ENCODE measurements around the gene DDX39A.
"Not testable (repeated sequence)": the region's sequence is repeated elsewhere in the genome, so short reads cannot be mapped to it uniquely, and the experiment has no call there.

DDX39A gene

DNA sequence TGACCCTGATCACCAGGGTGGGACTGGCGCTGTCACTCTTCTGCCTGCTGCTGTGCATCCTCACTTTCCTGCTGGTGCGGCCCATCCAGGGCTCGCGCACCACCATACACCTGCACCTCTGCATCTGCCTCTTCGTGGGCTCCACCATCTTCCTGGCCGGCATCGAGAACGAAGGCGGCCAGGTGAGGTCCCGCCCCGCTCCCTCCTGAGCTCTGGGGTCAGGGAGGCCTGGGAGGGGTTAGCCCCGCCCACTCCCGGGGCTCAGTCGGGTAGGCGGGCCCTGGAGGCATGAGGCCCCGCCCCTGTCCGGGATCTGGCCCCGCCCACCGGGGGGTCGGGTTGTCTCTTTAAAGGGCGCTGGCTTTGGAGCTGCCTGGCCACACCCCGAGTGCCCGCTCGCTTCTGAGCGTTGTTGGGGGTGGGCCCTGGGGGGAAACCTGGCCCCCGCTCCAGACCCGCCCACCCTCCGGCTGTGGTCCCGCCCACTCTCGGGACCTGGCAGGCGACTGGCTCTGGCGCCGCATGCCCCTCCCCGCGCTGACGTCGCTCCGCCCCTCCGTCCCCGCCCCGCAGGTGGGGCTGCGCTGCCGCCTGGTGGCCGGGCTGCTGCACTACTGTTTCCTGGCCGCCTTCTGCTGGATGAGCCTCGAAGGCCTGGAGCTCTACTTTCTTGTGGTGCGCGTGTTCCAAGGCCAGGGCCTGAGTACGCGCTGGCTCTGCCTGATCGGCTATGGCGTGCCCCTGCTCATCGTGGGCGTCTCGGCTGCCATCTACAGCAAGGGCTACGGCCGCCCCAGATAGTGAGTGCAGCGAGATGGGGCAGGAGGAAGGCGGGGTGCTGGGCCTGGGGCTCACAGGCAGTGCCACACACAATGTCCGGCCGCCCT lies 13.1 kb downstream of the DDX39A start:
- Histone ChIP-seq H3K27me3 (ENCODE audit: insufficient read depth, low read length) (no peaks in the 10 kb centered on the region), H3K4me3 (ENCODE audit: low read length) (peak overlapping the region; percentile 68), H3K36me3 (ENCODE audit: insufficient read depth, low read depth, low read length) (peaks cover 43% of the 10 kb centered on the region), H3K9me3 (ENCODE audit: insufficient read depth, low read depth, low read length) (no peaks in the 10 kb centered on the region; the same call in 1 of the 2 replicates), H3K27ac (ENCODE audit: low read length) (peak overlapping the region; percentile 68), H3K4me1 (ENCODE audit: insufficient read depth, low read length) (no peaks in the 10 kb centered on the region), H3K9ac (ENCODE audit: low read depth, low read length) (peak overlapping the region; percentile 81; the same call in 1 of the 2 replicates)

DNA sequence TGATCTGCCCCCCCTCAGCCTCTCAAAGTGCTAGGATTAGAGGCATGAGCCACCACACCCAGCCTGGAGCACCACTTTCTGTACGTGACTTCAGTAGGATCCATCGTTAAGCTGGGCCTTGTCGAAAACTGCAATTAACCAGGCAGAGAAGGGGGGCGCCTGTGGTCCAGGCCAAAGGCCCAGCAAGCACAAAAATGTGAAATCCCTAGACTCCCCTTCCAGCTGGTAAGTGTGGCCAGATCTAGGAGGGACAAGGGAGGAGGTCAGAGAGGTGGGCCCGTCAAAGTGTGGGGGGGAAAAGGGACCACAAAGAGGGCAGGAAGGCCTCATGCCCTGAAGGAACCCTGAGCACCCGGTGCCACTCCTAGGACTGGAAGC lies 13.8 kb downstream of the DDX39A start:
- H3K4me1 ChIP-seq (ENCODE audit: insufficient read depth, low read length) = no peaks in the 10 kb centered on the region
- peak overlapping the region; percentile 81; the same call in 1 of the 2 replicates for H3K9ac ChIP-seq (ENCODE audit: low read depth, low read length)
- no peaks in the 10 kb centered on the region for H3K9me3 ChIP-seq (ENCODE audit: insufficient read depth, low read depth, low read length)
- H3K36me3 ChIP-seq (ENCODE audit: insufficient read depth, low read depth, low read length) = peaks cover 37% of the 10 kb centered on the region
- no peaks in the 10 kb centered on the region for H3K27me3 ChIP-seq (ENCODE audit: insufficient read depth, low read length)
- H3K27ac ChIP-seq (ENCODE audit: low read length) = peak overlapping the region; percentile 68
- peak overlapping the region; percentile 68 for H3K4me3 ChIP-seq (ENCODE audit: low read length)

DNA sequence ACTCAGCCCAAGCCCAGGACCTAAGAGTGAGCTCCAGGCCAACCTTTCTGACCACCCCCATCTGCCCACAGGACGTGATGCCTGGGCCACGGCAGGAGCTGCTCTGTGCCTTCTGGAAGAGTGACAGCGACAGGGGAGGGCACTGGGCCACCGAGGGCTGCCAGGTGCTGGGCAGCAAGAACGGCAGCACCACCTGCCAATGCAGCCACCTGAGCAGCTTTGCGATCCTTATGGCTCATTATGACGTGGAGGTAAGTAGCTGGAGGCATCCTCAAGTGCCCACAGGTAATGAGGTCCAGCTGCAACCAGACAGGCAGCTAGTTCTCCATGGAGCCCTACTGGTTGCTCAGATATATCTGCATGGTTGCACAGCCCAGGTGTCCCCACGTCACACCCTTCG lies 14.8 kb downstream of the DDX39A start:
- no peak overlapping the region for H3K9ac ChIP-seq (ENCODE audit: low read depth, low read length)
- H3K4me1 ChIP-seq (ENCODE audit: insufficient read depth, low read length) = no peaks in the 10 kb centered on the region
- H3K4me3 ChIP-seq (ENCODE audit: low read length) = no peak overlapping the region
- no peaks in the 10 kb centered on the region for H3K9me3 ChIP-seq (ENCODE audit: insufficient read depth, low read depth, low read length)
- H3K27me3 ChIP-seq (ENCODE audit: insufficient read depth, low read length) = no peaks in the 10 kb centered on the region
- H3K27ac ChIP-seq (ENCODE audit: low read length) = no peak overlapping the region
- peaks cover 27% of the 10 kb centered on the region for H3K36me3 ChIP-seq (ENCODE audit: insufficient read depth, low read depth, low read length)

DNA sequence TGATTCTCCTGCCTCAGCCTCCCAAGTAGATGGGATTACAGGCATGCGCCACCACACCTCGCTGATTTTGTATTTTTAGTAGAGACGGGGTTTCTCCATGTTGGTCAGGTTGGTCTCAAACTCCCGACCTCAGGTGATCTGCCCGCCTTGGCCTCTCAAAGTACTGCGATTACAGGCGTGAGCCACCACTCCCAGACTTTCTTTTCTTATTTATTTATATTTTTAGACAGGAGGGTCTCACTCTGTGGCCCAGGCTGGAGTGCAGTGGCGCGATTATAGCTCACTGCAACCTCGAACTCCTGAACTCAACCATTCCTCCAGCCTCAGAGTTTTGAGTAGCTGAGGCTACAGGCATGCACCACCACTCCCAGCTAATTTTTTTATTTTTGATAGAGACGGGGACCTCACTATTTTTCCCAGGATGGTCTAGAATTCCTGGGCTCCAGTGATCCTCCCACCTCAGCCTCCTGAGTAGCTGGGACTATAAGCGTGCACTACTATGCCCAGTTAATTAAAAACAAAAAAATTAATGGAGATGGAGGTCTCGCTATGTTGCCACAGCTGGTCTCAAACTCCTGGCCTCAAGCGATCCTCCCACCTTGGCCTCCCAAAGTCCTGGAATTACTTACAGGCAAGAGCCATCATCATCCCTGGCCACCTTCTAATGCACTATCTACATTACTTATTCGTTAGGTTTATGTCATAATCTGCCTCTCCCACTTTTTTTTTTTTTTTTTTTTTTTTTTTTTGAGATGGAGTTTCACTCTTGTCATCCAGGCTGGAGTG lies 15.8 kb downstream of the DDX39A start:
- H3K4me1 ChIP-seq (ENCODE audit: insufficient read depth, low read length); H3K27me3 ChIP-seq (ENCODE audit: insufficient read depth, low read length); H3K9ac ChIP-seq (ENCODE audit: low read depth, low read length); H3K4me3 ChIP-seq (ENCODE audit: low read length); H3K27ac ChIP-seq (ENCODE audit: low read length); H3K9me3 ChIP-seq (ENCODE audit: insufficient read depth, low read depth, low read length): not testable (repeated sequence)
- peaks cover 17% of the 10 kb centered on the region for H3K36me3 ChIP-seq (ENCODE audit: insufficient read depth, low read depth, low read length)

DNA sequence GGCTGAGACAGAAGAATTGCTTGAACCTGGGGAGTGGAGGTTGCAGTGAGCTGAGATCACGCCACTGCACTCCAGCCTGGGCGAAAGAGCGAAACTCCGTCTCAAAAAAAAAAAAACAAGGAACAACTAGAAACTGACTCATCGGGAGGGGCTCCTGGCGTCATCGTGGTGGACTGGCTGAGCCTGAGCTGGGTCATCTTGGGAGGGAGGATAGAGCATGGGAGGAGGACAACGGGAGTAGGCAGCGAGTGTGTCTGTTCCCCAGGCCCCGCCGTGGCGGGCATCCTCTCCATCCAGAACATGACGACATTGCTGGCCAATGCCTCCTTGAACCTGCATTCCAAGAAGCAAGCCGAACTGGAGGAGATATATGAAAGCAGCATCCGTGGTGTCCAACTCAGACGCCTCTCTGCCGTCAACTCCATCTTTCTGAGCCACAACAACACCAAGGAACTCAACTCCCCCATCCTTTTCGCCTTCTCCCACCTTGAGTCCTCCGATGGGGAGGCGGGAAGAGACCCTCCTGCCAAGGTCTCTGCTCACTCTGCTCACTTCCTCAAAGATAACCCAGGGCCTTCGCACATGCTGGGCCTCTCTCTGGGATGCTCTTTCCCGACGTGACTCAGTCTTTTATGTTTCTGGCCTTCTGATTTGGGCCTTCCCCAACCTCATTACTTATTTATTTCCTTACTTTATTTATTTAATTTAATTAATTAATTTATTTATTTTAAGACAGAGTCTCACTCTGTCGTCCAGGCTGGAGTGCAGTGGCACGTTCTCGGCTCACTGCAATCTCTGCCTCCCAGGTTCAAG lies 16.6 kb downstream of the DDX39A start:
- H3K4me3 ChIP-seq (ENCODE audit: low read length) = no peak overlapping the region
- no peak overlapping the region for H3K9ac ChIP-seq (ENCODE audit: low read depth, low read length)
- no peaks in the 10 kb centered on the region for H3K9me3 ChIP-seq (ENCODE audit: insufficient read depth, low read depth, low read length)
- no peaks in the 10 kb centered on the region for H3K4me1 ChIP-seq (ENCODE audit: insufficient read depth, low read length)
- H3K36me3 ChIP-seq (ENCODE audit: insufficient read depth, low read depth, low read length) = peaks cover 9% of the 10 kb centered on the region; the same call in 1 of the 2 replicates
- no peaks in the 10 kb centered on the region for H3K27me3 ChIP-seq (ENCODE audit: insufficient read depth, low read length)
- H3K27ac ChIP-seq (ENCODE audit: low read length) = no peak overlapping the region

DNA sequence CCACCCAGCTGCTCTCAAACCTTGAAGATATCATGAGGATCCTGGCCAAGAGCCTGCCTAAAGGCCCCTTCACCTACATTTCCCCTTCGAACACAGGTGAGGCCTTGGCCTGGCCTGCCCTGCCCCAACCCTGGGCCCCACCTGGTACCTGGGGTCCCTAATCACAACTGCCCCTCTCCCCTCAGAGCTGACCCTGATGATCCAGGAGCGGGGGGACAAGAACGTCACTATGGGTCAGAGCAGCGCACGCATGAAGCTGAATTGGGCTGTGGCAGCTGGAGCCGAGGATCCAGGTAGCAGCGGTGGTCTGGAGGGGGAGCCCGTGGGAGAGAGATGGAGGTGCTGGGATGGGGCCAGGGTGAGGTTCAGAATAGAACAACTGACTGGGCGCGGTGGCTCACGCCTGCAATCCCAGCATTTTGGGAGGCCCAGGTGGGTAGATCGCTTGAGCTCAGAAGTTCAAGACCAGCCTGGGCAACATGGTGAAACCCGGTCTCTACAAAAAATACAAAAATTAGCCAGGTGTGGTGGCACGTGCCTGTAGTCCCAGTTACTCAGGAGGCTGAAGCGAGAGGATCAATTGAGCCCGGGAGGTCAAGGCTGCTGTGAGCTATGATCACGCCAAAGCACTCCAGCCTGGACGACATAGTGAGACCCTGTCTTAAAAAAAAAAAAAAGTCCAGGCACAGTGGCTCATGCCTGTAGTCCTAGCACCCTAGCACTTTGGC lies 17.5 kb downstream of the DDX39A start:
- Histone ChIP-seq H3K36me3 (ENCODE audit: insufficient read depth, low read depth, low read length) (no peaks in the 10 kb centered on the region), H3K9me3 (ENCODE audit: insufficient read depth, low read depth, low read length) (no peaks in the 10 kb centered on the region), H3K27ac (ENCODE audit: low read length) (no peak overlapping the region), H3K4me3 (ENCODE audit: low read length) (no peak overlapping the region), H3K9ac (ENCODE audit: low read depth, low read length) (no peak overlapping the region), H3K4me1 (ENCODE audit: insufficient read depth, low read length) (no peaks in the 10 kb centered on the region), H3K27me3 (ENCODE audit: insufficient read depth, low read length) (no peaks in the 10 kb centered on the region)

DNA sequence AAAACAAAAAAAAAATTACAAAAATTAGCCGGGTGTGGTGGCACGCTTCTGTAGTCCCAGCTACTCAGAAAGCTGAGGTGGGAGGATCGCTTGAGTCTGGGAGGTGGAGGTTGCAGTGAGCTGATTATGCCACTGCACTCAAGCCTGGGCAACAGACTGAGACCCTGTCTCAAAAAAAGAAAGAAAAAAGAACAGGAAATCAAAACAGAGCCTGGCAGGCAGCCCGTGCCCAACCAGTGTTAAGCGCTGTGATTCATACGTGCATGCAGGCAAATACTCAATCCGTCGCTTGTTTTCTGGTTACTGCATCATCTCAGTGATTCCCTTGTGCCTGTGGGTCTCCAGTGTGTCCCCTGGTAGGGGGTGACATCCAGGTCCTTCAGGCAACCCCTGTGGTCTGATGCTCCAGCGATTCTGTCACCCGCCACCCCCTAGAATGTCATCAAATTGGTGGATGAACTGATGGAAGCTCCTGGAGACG lies 18.1 kb downstream of the DDX39A start:
- no peaks in the 10 kb centered on the region for H3K9me3 ChIP-seq (ENCODE audit: insufficient read depth, low read depth, low read length)
- H3K36me3 ChIP-seq (ENCODE audit: insufficient read depth, low read depth, low read length) = no peaks in the 10 kb centered on the region
- no peak overlapping the region for H3K9ac ChIP-seq (ENCODE audit: low read depth, low read length)
- no peaks in the 10 kb centered on the region for H3K4me1 ChIP-seq (ENCODE audit: insufficient read depth, low read length)
- H3K27ac ChIP-seq (ENCODE audit: low read length) = no peak overlapping the region
- H3K27me3 ChIP-seq (ENCODE audit: insufficient read depth, low read length) = no peaks in the 10 kb centered on the region
- H3K4me3 ChIP-seq (ENCODE audit: low read length) = no peak overlapping the region

DNA sequence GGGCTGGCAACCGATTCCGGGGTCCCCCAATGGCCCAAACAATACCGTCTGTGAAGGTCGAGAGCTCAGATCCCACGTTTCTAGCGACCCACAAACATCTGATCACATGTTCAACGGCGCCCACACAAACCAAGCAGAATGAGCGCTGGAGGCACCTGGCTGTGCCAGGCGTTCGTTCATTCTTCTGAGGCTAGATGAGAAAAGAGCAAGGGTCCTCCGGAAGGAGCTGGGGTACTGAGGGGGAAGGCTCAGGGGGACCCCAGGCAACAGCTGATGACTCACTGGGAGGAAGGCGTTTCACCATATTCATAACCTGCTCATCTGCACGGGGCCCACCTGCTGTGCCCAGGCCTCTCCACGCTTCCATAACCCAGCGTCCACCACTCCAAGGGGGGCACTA lies 22.0 kb downstream of the DDX39A start:
- not testable (repeated sequence) for H3K4me3 ChIP-seq (ENCODE audit: low read length); H3K27me3 ChIP-seq (ENCODE audit: insufficient read depth, low read length); H3K9me3 ChIP-seq (ENCODE audit: insufficient read depth, low read depth, low read length); H3K4me1 ChIP-seq (ENCODE audit: insufficient read depth, low read length); H3K36me3 ChIP-seq (ENCODE audit: insufficient read depth, low read depth, low read length); H3K27ac ChIP-seq (ENCODE audit: low read length); H3K9ac ChIP-seq (ENCODE audit: low read depth, low read length)

DNA sequence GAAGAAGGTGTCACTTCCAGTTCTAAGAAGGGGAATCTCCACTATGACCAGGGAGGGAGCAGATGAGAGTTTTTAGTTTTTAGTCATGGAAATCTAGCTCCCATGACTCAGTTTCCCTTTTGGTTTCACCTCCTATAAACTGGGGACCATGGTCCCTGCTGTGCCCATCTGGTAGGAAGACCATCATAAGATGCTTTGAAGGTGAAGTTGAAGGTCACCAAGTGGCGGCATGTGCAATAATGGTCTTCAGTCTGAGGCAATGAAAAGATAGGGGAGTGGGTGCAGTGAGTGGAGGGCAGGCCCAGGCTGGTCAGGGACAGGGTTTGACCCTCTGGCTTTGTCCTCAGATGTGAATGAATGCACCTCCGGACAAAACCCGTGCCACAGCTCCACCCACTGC lies 22.4 kb downstream of the DDX39A start:
- not testable (repeated sequence) for H3K27ac ChIP-seq (ENCODE audit: low read length); H3K27me3 ChIP-seq (ENCODE audit: insufficient read depth, low read length); H3K36me3 ChIP-seq (ENCODE audit: insufficient read depth, low read depth, low read length); H3K4me1 ChIP-seq (ENCODE audit: insufficient read depth, low read length); H3K9me3 ChIP-seq (ENCODE audit: insufficient read depth, low read depth, low read length); H3K4me3 ChIP-seq (ENCODE audit: low read length); H3K9ac ChIP-seq (ENCODE audit: low read depth, low read length)

DNA sequence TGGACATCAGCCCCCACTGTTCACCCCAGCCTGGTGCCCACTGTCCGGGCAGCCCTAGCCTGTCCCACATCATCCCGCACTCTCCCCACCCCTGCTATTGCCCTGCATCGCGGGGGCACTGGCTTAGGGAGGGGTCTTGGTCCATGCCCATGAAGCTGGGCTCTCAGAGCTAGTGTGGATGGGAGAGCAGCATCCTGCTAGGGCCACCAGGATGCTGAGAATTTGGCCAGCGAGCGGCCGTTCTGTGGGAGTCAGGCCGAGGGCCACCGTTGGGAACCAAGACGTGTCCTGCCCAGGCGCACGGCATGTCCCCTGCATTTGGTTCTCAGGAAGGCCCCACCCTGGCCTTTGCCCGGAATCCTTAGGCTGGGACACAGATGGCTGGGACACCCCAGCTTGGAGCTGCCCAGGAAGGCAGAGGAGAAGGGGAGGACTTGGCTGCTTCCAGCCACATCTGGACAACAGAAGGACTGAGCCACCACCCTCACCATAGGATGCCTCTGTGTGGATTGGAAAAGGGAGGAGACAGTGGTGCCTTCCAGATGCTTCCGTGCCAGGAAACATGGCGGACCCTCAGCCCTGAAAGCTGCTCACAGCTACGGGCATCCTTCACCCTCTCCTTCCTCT lies 23.3 kb downstream of the DDX39A start:
- Histone ChIP-seq H3K9ac (ENCODE audit: low read depth, low read length) (no peak overlapping the region), H3K4me1 (ENCODE audit: insufficient read depth, low read length) (0 out of 2 replicates have a peak, but pooled peaks cover 3% of the 10 kb centered on the region), H3K4me3 (ENCODE audit: low read length) (no peak overlapping the region), H3K27ac (ENCODE audit: low read length) (no peak overlapping the region), H3K27me3 (ENCODE audit: insufficient read depth, low read length) (no peaks in the 10 kb centered on the region), H3K36me3 (ENCODE audit: insufficient read depth, low read depth, low read length) (no peaks in the 10 kb centered on the region), H3K9me3 (ENCODE audit: insufficient read depth, low read depth, low read length) (no peaks in the 10 kb centered on the region)

All from iPS-20b (cell line).